Peyer's patch (tissue), 4 donors: ENCODE measurements around the gene MBD3. TPM values are rescaled to one million over a fixed set of nuclear protein-coding genes. Genes with fewer than 3 reads are reported as not detected.

Experiments
- DNase-seq, 3 donors: peaks; one replicate each; pipeline ENCODE4 v3.0.0-alpha.2; 2017 to 2019
- H3K27ac ChIP-seq, 4 donors: fragments of 200-600 bp; sonication (generic); one replicate each; pipeline ENCODE4 v1.5.1; 2016 to 2019
- H3K27me3 ChIP-seq, 2 donors: fragments of 200-600 bp; sonication (generic); one replicate each; pipeline ENCODE4 v1.5.1; 2019
- H3K36me3 ChIP-seq, 3 donors: fragments of 200-600 bp; sonication (generic); one replicate each; pipeline ENCODE4 v1.5.1; 2016 to 2019
- H3K4me1 ChIP-seq, 4 donors: fragments of 200-600 bp; sonication (generic); one replicate each; pipeline ENCODE4 v1.5.1; 2016 to 2019
- H3K4me3 ChIP-seq, 4 donors: fragments of 200-600 bp; sonication (generic); 1 replicate in 3 of 4; 2 replicates in 1 of 4; pipeline ENCODE4 v1.5.1; 2016 to 2019; ENCODE audit warnings: mild to moderate bottlenecking in 1 of 4
- H3K9me3 ChIP-seq, 4 donors: fragments of 200-600 bp; sonication (generic); one replicate each; pipeline ENCODE4 v1.5.1; 2016 to 2019; ENCODE audit warnings: mild to moderate bottlenecking in 1 of 4
- CTCF ChIP-seq, 6 experiments: fragments of 450-650 bp in 4 of 6; fragments of 200-600 bp in 2 of 6; sonication (generic) in 1 of 6; IDR thresholded peaks; one replicate each; pipeline ENCODE4 v1.5.1; 2017 to 2019; ENCODE audit warnings: antibody characterized with exemption in 6 of 6, mild to moderate bottlenecking in 3 of 6, moderate library complexity in 1 of 6
- POLR2A ChIP-seq, 2 donors: fragments of 450-650 bp; IDR thresholded peaks; one replicate each; pipeline ENCODE4 v1.5.1; 2017; ENCODE audit warnings: antibody characterized with exemption in 2 of 2, mild to moderate bottlenecking in 2 of 2, moderate library complexity in 2 of 2
- total RNA-seq, 4 donors: library from RNA; depleted of rRNA; stranded (reverse); fragments of >200 nt; gene quantifications; one replicate each; pipeline ENCODE4 v1.1.0, GENCODE V29; 2016

MBD3 gene
- total RNA-seq, 4 donors from 2014 or later = 58.7 to 110 (median 81.6) TPM

GRCh38 chr19:1629256-1629808 is 36.7 kb upstream of the MBD3 start:
- H3K4me3 ChIP-seq = no peak overlapping the region
- no peak overlapping the region for H3K27ac ChIP-seq
- peaks cover 0 to 17% (median 3%) of the 10 kb centered on the region in 4 donors for H3K4me1 ChIP-seq
- no peaks in the 10 kb centered on the region for H3K27me3 ChIP-seq
- TF ChIP-seq CTCF (IDR thresholded peaks at IDR 0.05) (no peak), POLR2A (IDR thresholded peaks at IDR 0.05) (no peak)
- DNase-seq = no peak
- H3K36me3 ChIP-seq = peaks cover 0 to 53% (median 0%) of the 10 kb centered on the region in 3 donors
- no peaks in the 10 kb centered on the region for H3K9me3 ChIP-seq

DNA sequence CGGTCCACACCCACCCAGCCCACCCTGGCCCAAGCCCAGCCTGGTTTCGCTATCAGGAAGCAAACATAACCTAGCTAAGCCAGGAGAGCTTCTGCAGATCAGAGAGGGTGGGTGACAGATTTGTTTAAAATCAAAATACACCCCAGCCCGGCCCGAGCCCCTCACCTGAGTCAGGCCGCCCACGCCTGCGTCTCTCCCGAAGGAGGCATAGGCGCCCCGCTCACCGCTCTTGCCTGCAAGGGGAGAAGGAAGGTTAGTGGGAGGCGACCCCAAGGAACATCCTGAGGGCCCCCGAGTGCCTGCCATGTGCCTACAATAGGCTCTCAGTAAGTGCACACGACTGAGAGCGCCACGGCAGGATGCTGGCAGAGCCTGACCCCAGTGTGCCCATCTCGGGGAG is 34.5 kb upstream of the MBD3 start:
- Histone ChIP-seq H3K36me3 (peaks cover 0 to 62% (median 0%) of the 10 kb centered on the region in 3 donors), H3K27ac (no peak overlapping the region)
- no peak for DNase-seq

DNA sequence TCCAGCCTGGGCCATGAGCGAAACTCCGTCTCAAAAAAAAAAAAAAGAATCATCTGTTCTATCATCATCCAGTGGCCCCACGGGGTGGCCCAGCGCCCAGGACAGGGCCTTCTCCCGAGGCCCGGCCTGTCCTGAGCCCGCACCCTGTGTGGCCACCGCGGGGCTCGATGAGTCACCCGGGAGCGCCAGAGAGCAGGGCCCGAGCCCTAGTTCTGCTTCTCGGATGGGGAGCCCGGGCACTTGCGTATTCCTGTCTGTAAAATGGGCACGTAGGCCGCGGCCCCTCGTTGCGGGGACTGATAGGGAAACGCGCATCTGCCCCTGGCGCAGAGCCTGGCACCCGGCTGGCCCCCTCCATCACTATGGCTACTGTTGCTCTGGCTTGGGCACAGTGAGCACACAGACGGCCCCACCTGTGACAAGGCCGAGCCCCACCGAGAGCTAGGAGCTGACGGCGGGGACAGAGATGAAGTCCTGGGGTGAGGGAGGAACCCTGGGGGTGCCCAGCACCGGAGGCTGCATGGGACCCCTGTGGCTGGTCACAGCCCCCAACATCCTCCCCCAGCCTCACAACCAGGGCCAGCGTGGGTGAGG is 33.8 kb upstream of the MBD3 start:
- Histone ChIP-seq H3K27ac (no peak overlapping the region), H3K36me3 (peaks cover 0 to 62% (median 0%) of the 10 kb centered on the region in 3 donors), H3K4me3 (no peak overlapping the region), H3K9me3 (no peaks in the 10 kb centered on the region), H3K4me1 (no peaks in the 10 kb centered on the region), H3K27me3 (no peaks in the 10 kb centered on the region)
- TF ChIP-seq POLR2A (IDR thresholded peaks at IDR 0.05) (no peak), CTCF (IDR thresholded peaks at IDR 0.05) (no peak)
- DNase-seq = no peak

More for the DNA sequence above, 34.5 kb upstream of the MBD3 start:
- TF ChIP-seq CTCF (IDR thresholded peaks at IDR 0.05) (no peak), POLR2A (IDR thresholded peaks at IDR 0.05) (no peak)
- Histone ChIP-seq H3K4me1 (peaks cover 0 to 2% (median 0%) of the 10 kb centered on the region in 4 donors), H3K9me3 (no peaks in the 10 kb centered on the region), H3K4me3 (no peak overlapping the region), H3K27me3 (no peaks in the 10 kb centered on the region)

DNA sequence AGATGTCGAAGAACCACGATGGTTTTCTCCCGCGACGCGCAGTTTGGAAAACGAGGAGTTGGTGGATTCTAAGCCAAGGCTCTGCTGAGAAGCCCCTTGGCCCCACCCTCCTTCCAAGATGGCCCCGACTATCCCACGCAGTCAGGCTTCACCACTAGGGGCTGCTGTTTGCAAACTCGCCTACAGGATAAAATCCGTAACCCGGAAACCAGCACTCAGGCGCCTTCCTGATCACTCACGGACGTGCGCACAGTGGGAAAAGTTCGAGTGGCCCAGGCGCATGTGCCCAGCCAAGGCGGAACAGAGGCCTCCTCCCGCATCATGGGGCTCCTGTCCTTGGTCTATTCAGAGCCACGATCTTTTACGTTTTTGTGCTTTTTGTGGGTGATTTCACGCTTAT is 31.8 kb upstream of the MBD3 start:
- H3K27ac ChIP-seq = no peak overlapping the region
- no peaks in the 10 kb centered on the region for H3K4me1 ChIP-seq
- no peak overlapping the region for H3K4me3 ChIP-seq
- H3K9me3 ChIP-seq = no peaks in the 10 kb centered on the region
- peak in 2 of 3 donors; percentile 57 to 77 for DNase-seq
- H3K27me3 ChIP-seq = no peaks in the 10 kb centered on the region
- peaks cover 0 to 61% (median 0%) of the 10 kb centered on the region in 3 donors for H3K36me3 ChIP-seq
- TF ChIP-seq POLR2A (IDR thresholded peaks at IDR 0.05) (no peak), CTCF (IDR thresholded peaks at IDR 0.05) (peak; percentile 43 to 75 (median 62))

- Histone ChIP-seq H3K36me3 (peaks cover 0 to 69% (median 0%) of the 10 kb centered on the region in 3 donors), H3K4me3 (no peak overlapping the region), H3K4me1 (peaks cover 0 to 4% (median 0%) of the 10 kb centered on the region in 4 donors), H3K27me3 (no peaks in the 10 kb centered on the region), H3K9me3 (no peaks in the 10 kb centered on the region), H3K27ac (no peak overlapping the region)
- no peak for DNase-seq
- TF ChIP-seq CTCF (IDR thresholded peaks at IDR 0.05) (no peak), POLR2A (IDR thresholded peaks at IDR 0.05) (no peak)
Measured at GRCh38 chr19:1622541-1622940, 29.9 kb upstream of the MBD3 start.
